Peyer's patch (tissue), 4 donors: ENCODE data around the gene PRXL2A.

Source experiments
- POLR2A ChIP-seq, 2 donors: fragments of 450-650 bp; IDR thresholded peaks; one replicate each; pipeline ENCODE4 v1.5.1; 2017; ENCODE audit warnings: antibody characterized with exemption in 2 of 2, mild to moderate bottlenecking in 2 of 2, moderate library complexity in 2 of 2
- TF ChIP-seq, protein P1 (sequence below), 6 experiments: fragments of 450-650 bp in 4 of 6; fragments of 200-600 bp in 2 of 6; sonication (generic) in 1 of 6; IDR thresholded peaks; one replicate each; pipeline ENCODE4 v1.5.1; 2017 to 2019; ENCODE audit warnings: antibody characterized with exemption in 6 of 6, mild to moderate bottlenecking in 3 of 6, moderate library complexity in 1 of 6

DNA sequence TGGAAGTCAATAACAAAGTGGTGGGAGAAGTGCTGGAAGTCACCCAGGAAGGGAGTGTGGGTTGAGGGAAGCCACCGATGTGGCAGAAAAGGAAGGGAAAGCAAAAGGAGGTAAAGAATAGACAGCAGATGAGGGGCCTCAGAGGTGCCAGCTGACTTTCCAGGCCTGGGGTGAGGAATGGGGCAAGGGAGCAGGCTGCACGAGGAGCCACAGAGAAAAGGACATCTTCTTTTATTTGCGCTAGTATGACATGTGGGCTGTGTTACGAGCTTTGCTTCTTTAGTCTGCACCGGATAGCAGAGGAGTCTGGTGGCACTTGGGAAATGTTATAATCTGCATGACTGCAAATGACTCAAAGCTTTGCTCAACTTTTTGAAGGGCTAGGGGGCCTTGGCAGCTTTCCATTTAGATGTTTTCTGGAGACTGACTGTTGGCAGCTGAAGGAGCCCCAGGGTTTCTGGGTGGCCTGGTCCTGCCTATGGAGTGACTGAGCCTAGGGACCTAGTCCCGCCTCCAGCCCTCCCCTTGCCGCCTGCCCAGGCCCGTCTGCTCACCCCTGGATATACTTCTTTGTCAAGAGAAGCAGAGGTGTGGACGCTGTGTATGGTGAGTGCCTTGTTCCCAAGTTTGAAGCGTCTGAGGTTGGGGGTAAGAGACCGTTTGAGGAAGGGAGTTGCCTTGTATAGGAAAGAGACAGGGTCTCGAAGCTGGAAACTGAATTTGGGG, 5.1 kb downstream of the PRXL2A start:
- TF ChIP-seq, protein P1, sequence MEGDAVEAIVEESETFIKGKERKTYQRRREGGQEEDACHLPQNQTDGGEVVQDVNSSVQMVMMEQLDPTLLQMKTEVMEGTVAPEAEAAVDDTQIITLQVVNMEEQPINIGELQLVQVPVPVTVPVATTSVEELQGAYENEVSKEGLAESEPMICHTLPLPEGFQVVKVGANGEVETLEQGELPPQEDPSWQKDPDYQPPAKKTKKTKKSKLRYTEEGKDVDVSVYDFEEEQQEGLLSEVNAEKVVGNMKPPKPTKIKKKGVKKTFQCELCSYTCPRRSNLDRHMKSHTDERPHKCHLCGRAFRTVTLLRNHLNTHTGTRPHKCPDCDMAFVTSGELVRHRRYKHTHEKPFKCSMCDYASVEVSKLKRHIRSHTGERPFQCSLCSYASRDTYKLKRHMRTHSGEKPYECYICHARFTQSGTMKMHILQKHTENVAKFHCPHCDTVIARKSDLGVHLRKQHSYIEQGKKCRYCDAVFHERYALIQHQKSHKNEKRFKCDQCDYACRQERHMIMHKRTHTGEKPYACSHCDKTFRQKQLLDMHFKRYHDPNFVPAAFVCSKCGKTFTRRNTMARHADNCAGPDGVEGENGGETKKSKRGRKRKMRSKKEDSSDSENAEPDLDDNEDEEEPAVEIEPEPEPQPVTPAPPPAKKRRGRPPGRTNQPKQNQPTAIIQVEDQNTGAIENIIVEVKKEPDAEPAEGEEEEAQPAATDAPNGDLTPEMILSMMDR (IDR thresholded peaks at IDR 0.05) = no peak
- no peak for TF ChIP-seq POLR2A (IDR thresholded peaks at IDR 0.05)
